Nucleus accumbens (tissue), 56 donors: ENCODE measurements around the gene FOCAD.
A peak's percentile ranks its signal among the peaks of the same experiment; 100 is the strongest.
"Not testable (repeated sequence)": the region's sequence is repeated elsewhere in the genome, so short reads cannot be mapped to it uniquely, and the experiment has no call there.

Source experiments
- DNase-seq, 56 donors: peaks; one replicate each; lab custom pipeline; 2025; lab: John Stamatoyannopoulos, UW

FOCAD gene

GRCh38 chr9:20684035-20684874 lies at the start of gene FOCAD:
Gene FOCAD, plus strand, starts transcription at chr9:20684259. Its CDS starts 31,095 bp downstream, at chr9:20715354.
- peak; percentile 63 to 98 (median 93) for DNase-seq

- DNase-seq: no peak
Observed at GRCh38 chr9:20634895-20635294, 49.2 kb upstream of the FOCAD start.

GRCh38 chr9:20636888-20637440 lies 47.1 kb upstream of the FOCAD start:
- DNase-seq: no peak

- peak in 11 of 56 donors; percentile 5 to 46 (median 19) for DNase-seq
Observed at GRCh38 chr9:20640331-20641187, 43.5 kb upstream of the FOCAD start.

- no peak for DNase-seq
Observed at GRCh38 chr9:20642045-20642444, 42.0 kb upstream of the FOCAD start.

- DNase-seq: no peak
Observed at GRCh38 chr9:20643660-20644059, 40.4 kb upstream of the FOCAD start.

- DNase-seq: no peak
Observed at GRCh38 chr9:20646656-20647055, 37.4 kb upstream of the FOCAD start.

- DNase-seq: no peak
Observed at GRCh38 chr9:20649381-20649780, 34.7 kb upstream of the FOCAD start.

GRCh38 chr9:20650313-20650712 lies 33.7 kb upstream of the FOCAD start:
- DNase-seq: no peak

- no peak for DNase-seq
Observed at GRCh38 chr9:20650750-20651299, 33.2 kb upstream of the FOCAD start.

- no peak for DNase-seq
Observed at GRCh38 chr9:20651939-20652338, 32.1 kb upstream of the FOCAD start.

GRCh38 chr9:20658246-20658667 lies 25.8 kb upstream of the FOCAD start:
- peak in 2 of 56 donors; percentile 3 to 8 for DNase-seq

- no peak for DNase-seq
Observed at GRCh38 chr9:20658677-20659473, 25.2 kb upstream of the FOCAD start.

- DNase-seq: no peak
Observed at GRCh38 chr9:20659474-20659967, 24.5 kb upstream of the FOCAD start.

GRCh38 chr9:20662156-20662555 lies 21.9 kb upstream of the FOCAD start:
- no peak for DNase-seq

- no peak for DNase-seq
Observed at GRCh38 chr9:20663133-20663532, 20.9 kb upstream of the FOCAD start.

- no peak for DNase-seq
Observed at GRCh38 chr9:20664501-20664900, 19.6 kb upstream of the FOCAD start.

GRCh38 chr9:20670395-20670794 lies 13.7 kb upstream of the FOCAD start:
- no peak for DNase-seq

GRCh38 chr9:20671635-20672034 lies 12.4 kb upstream of the FOCAD start:
- DNase-seq: no peak

GRCh38 chr9:20673537-20673936 lies 10.5 kb upstream of the FOCAD start:
- not testable (repeated sequence) for DNase-seq
